ENCODE measurements around the gene ADAMTS5.

Gene ADAMTS5

DNA sequence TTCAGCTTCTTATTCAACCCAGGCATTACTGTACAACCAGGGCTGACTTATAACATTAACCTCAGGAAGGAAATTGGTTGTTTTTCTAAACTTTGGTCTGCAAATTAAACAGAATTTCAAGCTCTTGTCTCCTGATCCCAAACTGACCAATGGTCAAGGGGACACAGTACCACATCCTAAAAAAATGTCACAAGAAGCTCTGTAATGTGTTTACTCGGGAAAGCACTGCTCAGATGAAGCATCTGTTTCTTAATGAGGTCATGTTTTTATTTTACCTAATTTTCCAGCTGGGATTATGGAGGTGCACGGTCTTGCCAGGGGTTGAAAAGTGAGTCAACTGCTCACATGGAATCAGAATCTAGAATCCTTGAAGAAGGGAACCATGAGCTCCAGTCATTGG, 18.7 kb downstream of the ADAMTS5 start:
- no peak for DNase-seq (ENCODE audit: low read depth)

DNA sequence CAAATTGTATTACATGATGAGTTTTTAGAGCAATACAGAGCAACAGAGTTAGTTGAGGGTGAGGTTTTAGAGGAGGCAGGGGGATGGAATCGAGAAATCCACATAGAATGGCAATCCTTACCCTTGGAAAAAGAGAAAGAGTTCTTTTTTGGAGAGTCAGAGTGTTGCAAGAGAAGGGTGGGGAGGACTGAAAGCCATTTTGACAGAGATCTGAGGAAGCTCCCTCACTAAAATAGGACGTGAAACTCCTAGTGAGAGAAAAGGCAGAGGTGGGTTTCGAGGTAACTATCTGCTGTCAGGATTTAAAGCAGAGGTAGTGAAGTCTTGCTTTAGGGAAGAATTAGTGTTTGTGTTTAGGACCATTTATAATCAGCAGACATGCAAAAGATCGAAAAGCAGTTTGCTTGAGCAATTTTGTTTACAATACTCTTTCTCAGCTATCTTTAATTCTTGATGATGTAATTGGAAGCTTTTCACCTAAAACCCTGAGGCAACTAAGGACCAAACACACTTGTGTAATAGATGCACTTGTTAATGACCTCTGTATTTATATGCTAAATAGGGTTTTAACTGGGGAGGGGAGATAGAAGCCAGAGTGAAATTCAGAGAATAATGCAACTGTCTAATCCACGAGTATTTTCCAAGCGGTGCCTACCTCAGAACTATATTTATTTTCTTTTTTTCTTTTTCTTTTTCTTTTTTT, 20.0 kb downstream of the ADAMTS5 start:
- DNase-seq (ENCODE audit: low read depth): no peak

DNA sequence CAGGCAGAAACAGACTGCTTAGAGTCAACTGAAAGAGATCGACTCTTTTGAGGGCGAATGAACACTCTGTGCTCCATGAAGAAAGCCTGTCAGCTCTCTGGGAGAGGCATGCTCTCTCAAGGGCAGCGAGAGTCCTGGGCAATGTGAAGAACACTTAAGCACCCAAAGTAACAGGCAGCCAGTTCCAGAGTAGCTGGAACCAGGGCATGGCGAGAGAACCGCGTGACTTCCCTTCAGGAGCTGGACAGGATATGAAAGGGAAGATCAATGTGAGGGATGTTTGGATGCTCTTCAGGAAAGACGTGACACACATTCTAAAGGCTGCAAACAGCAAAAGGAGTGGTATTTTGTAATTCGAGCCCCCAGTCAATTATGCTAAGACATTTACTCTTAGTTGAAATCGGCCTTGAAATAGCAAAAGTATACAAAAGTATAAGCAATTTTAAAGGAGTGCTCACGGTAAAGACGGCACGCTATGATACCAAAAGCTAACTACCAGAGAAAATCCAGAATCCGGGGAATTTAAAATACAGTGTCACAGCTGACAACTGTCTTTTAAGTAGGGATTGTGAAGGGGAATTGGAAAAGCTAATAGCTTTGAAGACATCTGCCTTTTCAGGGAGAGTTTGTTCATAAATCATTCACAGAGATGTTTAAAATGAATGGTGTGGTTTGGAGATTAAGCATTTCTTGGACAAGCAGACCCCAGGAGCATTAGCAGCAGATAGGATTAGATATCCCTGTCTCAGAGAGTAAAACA, 20.8 kb downstream of the ADAMTS5 start:
- no peak for DNase-seq (ENCODE audit: low read depth)

DNA sequence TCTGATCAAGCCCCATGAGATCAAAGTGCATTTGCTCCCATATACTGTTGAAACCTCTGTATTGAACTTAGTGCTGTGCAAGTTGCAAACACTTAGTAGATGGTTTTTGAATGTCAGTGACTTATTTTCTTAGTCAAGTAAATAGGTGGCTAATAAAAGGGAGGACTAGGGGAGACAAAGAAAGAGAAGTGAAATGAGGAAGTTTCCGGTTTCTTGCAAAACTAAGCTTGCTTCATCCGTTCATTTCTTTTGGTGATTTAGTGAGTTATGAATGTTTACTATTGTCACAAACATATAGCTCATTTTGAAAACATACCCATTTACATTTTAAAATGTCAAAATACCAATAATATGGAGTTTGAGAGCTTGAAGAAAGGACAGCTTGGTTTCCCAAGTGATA, 23.0 kb downstream of the ADAMTS5 start:
- DNase-seq (ENCODE audit: low read depth): no peak

DNA sequence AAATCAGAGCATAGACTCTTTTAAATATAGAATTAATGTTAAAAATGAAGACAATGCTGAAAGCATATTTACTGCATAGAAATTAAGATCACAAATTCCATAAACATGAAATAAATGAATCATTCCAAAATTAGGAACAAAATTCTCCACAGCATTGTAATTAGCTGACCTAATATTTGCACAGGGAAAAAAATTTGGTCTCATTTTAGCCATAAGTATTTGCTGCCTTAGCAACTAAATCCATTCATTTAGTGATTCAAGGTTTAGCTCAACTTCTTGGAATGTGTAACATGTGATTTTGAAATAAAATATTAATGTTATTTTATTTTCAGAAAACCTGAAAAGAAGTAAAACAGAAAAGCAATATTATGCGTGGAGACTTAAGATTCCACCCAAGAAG, 25.5 kb downstream of the ADAMTS5 start:
- DNase-seq (ENCODE audit: low read depth): no peak

DNA sequence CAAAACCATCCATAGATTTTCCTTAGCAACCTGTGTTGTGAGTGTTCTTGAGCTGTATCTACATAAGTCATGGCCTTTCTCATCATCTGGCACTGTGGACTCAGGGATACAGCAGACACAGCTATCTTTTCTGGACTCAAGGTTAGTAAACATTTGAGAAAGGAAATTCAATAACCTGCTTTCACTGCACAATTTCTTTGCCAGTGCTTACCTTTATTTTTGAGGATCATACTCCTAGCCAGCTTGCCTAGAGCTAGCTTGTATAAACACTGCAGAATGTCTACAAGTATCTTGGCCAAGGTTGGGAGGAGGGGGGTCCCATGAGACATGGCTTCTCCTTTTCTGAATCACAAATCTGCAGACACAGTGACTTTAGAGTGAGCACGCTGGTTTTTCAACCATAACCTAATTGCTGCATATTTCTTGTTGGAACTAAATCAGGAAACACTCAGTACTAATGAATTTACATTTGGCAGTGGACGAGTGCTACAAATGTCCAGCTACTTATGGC, 27.2 kb downstream of the ADAMTS5 start:
- DNase-seq (ENCODE audit: low read depth): no peak

DNA sequence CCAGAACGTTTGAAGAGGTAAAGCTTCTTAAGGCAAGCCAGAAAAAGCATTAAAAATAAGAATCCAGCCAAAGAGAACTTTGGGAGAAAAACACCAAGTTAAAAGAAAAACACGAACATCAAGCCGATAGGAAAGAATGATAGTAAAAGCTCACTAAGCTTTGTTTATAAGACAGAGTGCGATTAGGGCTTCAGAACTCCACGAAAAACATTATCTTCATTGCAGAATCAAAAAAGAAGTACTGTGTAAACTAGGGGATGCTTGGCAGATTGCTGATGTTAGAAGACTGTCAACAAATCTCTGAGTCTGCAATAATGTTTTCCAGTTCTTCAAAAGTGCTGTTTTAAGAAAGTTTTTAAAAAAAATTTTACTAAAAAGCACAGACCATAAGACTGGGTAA, 30.2 kb downstream of the ADAMTS5 start:
- no peak for DNase-seq (ENCODE audit: low read depth)

DNA sequence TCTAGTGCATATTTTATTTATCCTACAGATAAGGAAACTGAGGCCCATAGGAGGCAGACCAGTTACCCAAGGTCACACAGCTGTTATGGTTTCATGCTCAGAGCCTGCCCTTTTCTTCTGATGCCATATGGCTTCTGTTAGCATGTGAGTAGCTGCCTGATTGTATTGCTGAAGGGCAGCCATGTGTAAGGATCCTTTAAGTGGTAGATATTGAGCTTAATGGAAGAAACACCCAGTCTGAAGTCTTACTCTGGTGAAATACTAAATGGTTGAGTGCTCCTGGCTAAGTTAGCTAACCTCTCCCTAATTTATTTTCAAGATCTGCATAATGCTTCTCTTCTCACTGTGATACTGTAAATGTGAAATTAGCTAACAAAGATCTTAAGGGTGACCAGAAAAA, 30.9 kb downstream of the ADAMTS5 start:
- DNase-seq (ENCODE audit: low read depth): no peak

DNA sequence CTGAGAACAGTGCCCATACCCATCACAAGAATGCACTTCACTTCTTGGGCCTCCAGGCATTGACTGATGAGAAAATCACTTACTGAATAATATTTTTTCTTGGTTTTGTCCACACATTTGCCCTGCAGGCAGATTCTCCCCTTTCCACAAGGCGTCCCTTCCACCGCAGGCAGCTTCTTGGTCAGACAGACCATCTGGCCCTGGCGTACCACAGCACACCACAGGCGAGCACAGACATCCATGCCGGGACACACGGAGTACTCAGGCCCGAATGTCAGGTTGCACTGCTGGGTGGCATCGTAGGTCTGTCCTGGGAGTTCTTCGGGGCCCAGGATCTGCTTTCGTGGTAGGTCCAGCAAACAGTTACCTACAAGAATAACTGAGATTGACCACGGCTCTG, 32.5 kb downstream of the ADAMTS5 start:
- no peak for DNase-seq (ENCODE audit: low read depth)

DNA sequence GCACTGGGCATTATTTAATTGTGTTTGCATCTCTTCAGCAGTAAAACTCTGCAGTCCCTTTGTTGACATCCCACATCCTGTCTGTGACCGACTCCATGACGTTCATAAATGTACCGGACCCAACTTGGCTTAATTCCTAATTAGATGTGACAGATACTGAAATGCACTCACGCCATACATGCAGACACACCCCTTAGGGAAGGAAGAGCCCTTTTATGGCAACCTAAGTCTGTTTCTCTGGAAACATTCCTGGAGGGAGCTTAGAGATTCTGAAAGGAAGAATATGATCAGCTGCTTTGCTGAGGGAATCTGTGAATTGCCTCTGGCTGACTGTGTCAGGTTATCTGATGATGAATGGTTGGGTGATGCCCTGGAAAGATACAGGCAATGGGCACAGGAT, 33.4 kb downstream of the ADAMTS5 start:
- no peak for DNase-seq (ENCODE audit: low read depth)

DNA sequence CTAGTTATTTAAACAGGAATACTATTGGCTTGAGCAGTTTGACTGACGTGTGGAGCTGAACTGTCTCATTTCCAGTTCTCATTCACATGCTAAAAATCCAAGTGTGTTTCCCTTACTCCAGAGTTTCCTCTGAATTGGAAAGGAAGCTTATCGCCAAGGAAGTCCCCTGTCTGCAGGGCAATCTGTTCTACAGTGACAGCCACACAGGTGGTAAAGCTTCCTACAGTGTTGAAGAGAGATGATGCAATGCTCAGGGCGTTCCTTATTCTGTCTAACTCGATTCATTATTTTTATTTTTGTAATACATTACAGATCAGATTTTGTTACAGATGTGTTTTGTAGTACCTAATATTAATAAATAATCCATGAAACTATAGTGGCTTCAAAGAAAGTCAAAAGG, 41.3 kb downstream of the ADAMTS5 start:
- no peak for DNase-seq (ENCODE audit: low read depth)

DNA sequence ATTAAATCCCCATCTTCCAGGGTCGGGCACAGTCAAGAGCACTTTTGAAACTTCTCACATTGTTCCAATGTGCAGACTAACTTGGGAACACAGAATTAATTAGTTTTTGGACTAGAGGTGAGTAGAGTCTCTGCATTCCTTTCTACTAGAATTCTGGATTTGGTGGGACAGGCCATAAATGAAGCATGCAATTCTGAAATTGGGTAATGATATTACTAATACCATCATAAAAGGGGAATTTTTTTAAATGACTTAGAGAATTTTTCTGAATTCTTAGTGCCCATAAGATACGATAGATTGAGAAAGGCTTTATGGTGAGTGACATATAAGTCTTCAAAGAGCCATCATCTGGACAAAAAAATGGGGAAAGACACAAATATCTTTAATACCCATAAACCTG, 41.8 kb downstream of the ADAMTS5 start:
- DNase-seq (ENCODE audit: low read depth): no peak

DNA sequence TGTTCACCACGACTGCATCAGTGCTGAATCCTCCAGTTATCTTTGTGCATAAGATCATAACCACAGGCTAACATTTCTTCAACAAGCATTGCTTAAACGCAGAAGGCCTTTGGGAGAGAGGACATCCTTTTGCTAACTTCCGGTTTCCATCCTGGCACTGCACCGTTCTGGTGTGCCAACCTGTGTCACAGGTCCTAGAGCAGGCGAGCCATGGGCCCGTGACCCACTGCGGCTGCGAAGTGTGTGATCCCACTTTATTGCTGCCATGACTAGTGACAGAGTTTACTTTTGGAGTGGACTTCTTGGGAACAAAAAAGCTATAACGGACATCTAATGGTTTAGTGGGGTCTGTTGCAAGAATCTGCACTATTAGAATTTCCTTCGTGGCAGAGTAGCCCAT, 42.9 kb downstream of the ADAMTS5 start:
- DNase-seq (ENCODE audit: low read depth): no peak

DNA sequence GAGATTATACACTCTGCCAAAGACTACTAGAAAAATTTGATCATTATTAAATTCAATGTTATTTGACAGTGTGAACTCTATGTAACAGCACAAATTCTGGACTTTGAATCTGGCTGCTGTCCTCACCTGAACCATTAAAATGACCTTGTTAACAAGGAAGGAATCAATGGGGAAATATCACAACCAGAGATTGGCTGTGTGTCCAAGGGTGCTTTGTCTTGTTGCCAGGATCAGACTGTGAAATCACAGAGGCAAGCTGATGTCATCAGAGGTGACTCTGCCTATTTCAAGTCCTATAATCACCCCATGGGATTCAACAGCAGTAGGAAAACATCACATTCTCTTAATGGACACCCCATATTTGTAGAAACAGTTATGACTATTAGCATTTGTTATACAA, 46.8 kb downstream of the ADAMTS5 start:
- DNase-seq (ENCODE audit: low read depth): no peak

DNA sequence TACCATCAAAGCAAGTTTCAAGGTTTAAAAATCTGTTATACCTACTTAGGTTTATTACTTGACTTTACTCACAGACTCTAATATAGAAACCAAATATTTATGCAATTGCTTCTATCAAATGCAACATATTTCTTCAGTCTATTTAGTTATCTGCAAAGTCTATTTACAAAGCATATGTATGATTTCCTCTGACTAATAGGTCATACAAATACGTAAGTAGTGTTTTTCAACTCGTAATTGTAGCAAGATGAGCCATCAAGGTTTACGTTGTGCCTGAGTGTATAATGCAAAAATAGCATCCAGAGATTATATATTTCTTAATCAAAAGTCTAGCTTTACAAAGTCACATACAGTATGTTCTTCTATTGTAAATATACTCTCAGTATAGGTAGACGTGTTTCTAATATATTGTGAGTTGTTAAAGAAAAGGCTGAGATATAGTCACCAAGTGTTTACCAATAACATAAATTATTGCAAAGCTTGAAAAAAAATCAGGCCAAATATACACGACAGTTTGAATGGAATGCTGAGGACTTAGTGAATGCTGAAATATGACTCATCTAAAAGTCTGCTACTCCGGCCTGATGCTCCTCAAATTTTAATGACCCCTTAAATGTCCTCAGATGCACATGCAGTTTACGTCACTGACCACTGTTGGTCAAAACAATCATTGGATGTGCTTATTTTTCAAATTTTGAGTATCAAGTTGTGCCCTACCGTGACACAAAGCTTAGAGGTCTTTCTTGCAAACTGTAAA, 48.4 kb downstream of the ADAMTS5 start:
- DNase-seq (ENCODE audit: low read depth): no peak

DNA sequence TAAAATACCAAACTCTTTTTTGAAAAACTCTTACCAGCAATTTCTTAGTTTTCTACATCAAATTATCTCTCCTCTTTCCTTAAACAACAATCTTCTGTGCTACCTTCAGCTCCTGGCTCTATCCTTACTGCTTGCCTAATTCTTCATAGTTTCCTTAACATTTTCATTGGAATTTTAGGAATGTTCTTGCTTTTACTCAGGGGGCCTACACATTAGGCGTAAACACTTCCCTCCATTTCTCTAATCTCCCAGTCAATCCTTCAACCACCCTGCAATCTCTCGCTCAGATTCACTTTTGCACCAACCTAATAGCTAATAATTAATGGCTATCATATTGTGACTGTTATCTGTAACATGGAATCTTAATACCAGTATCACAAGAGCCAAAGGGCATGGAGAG, 50.1 kb downstream of the ADAMTS5 start:
- DNase-seq (ENCODE audit: low read depth): no peak

DNA sequence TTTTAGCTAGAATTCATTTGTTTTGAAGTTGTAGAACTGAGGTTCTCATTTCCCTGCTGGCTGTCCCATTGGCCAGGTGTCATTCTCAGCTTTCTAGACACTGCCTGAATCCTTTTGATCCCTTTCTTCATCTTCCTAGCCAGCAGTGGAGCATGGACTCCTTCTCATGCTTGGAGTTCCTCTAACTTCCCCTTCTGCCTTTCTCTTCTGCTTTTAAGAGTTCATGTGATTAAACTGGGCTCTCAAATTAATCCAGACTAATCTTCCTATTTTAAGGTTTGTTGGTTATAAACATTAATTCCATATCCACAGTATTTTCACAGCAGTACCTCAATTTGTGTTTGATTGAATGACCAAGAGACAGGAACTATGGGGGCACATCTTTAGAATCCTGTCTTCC, 52.3 kb downstream of the ADAMTS5 start:
- no peak for DNase-seq (ENCODE audit: low read depth)

DNA sequence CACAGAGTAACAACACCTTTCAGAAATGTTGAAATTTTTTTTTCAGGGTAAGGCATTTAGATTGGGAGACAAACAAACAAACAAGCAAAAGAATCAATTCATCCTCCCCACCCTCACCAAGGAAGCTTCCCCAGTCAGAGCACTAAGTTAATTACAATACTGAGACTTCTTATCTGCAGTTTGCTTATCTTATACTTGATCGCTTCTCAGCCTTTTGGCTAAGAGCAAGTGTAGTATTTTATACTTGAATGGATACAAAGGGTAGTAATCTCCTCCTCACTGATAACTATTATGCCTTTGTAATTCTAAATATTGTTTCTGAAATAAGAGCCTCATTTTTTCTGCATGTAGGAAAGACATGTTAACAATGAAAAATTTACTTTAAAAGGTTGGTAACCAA, 54.4 kb downstream of the ADAMTS5 start:
- DNase-seq (ENCODE audit: low read depth): no peak

DNA sequence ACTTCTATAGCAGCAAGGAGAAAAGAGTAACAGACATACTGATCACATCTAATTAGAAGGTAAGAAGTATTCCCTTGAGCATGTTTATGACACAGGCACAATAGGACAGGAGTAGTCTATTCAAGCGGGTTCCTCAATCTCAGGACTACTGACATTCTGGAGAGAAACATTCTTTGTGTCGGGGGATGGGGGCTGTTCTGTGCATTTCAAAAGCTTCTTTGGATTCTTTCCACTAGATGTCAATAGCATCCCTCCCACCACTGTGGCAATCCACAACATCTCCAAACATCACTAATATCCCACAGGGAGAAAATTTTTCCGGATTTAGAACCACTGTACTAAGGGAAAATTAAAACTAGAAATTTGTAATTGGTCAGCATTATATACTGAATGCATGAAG, 56.9 kb downstream of the ADAMTS5 start:
- no peak for DNase-seq (ENCODE audit: low read depth)

DNA sequence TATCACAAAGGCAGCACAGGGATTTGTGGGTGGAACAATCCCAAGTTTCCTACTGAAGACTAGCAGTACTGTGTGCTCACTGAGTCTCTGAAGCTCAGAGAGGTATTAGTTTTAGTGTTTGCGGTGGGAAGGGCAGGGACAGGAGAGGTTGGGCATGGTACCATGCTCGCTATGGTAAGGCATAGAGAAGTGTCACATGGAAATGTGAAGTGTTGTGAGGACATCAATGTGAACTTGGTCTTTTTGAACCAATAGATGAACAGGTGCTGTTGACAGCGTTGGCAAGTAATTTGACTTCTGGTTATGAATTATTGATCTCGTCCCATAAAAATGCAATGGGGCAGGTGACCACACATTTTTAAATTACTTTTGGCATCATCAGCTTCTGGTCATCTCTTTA, 65.9 kb downstream of the ADAMTS5 start:
- no peak for DNase-seq (ENCODE audit: low read depth)

DNA sequence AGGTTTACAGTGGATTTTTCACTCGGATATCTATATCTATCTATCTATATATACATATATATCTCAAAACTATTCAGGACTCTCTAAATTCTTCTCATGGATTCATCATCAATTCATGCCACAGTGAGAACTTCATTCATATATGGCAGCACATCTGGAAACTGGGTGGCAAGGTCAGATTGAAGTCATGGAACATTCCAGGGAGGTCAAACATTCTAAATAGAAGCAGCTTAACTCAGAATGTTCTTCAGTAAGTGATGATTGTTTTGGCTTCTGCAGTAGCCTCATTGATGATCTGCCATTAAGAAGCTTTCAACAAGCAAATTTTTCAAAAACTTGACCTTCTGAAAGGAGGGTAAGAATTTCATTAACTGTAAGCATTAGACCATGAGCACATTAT, 74.7 kb downstream of the ADAMTS5 start:
- no peak for DNase-seq (ENCODE audit: low read depth)

DNA sequence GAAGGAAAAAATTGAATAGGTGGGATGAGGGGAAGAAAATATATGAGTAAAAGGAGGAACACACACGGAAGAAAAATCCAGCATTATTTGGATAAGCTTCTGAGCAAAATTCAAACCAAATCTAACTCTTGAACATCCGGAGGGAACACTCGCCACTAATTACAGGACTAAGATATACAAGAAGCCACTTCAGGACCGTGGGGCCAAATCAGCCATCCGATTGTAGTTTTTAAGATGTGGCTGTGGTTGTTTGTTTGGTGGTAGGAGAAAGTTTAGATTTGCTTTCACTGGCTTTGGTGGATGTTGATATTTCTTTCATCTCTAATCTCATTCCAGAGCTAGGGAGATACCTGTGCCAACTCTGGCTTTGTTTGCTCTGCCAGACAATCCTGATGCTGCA, 78.0 kb downstream of the ADAMTS5 start:
- no peak for DNase-seq (ENCODE audit: low read depth)

DNA sequence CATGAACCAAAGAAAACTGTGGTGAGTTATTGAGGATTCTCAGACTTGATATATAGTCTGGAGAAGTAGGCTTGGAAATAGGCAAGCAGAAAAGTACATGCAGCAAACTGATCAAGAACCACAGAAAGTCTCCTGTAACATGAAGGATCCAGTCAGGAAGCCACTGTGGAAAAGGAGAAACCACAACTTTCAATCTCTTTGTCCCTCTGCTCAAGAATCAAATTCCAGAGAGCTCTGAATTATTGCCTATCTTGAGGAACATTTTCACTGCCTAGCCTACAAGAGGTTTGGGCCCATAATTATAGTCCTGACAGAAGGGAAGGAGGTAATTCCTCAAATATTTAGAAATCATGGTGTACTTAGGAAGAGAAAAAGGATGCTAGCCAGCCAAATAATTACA, 78.6 kb downstream of the ADAMTS5 start:
- no peak for DNase-seq (ENCODE audit: low read depth)
